Hepatocyte (in vitro differentiated cells): ENCODE measurements around the gene LRMDA. TPM values are rescaled to one million over a fixed set of nuclear protein-coding genes. Genes with fewer than 3 reads are reported as not detected.
A peak's percentile ranks its signal among the peaks of the same experiment; 100 is the strongest.

ENCODE experiments used
- DNase-seq: peaks from one replicate; pipeline ENCODE4 v3.0.0-alpha.2; 2016; ENCODE audit warnings: low spot score
- H2AFZ ChIP-seq: fragments of 200-600 bp; sonication (generic); 2 replicates; pipeline ENCODE4 v1.6.0; 2016; ENCODE audit warnings: antibody characterized with exemption, mild to moderate bottlenecking
- H3K27ac ChIP-seq: fragments of 200-600 bp; sonication (generic); 2 replicates; pipeline ENCODE4 v1.5.1; 2016; ENCODE audit warnings: mild to moderate bottlenecking
- H3K27me3 ChIP-seq: fragments of 200-600 bp; sonication (generic); 2 replicates; pipeline ENCODE4 v1.6.1; 2016
- H3K36me3 ChIP-seq: fragments of 200-600 bp; sonication (generic); replicated peaks from 2 replicates; pipeline ENCODE4 v1.5.1; 2016; ENCODE audit warnings: low read depth; ENCODE audit not compliant: insufficient read depth
- H3K4me1 ChIP-seq: fragments of 200-600 bp; sonication (generic); 2 replicates; pipeline ENCODE4 v1.5.1; 2016; ENCODE audit warnings: mild to moderate bottlenecking, moderate library complexity; ENCODE audit not compliant: insufficient read depth
- H3K4me2 ChIP-seq: fragments of 200-600 bp; sonication (generic); 2 replicates; pipeline ENCODE4 v1.6.0; 2016
- H3K4me3 ChIP-seq: fragments of 200-600 bp; sonication (generic); 2 replicates; pipeline ENCODE4 v1.5.1; 2016; ENCODE audit warnings: mild to moderate bottlenecking
- H3K79me2 ChIP-seq: fragments of 200-600 bp; sonication (generic); 2 replicates; pipeline ENCODE4 v1.6.0; 2017; ENCODE audit warnings: mild to moderate bottlenecking
- H3K9me2 ChIP-seq: fragments of 200-600 bp; sonication (generic); replicated peaks from 2 replicates; pipeline ENCODE4 v1.6.0; 2017; ENCODE audit warnings: mild to moderate bottlenecking; ENCODE audit not compliant: insufficient read depth
- H3K9me3 ChIP-seq: fragments of 200-600 bp; sonication (generic); 2 replicates; pipeline ENCODE4 v1.5.1; 2016; ENCODE audit warnings: low read depth, mild to moderate bottlenecking
- H4K20me1 ChIP-seq: fragments of 200-600 bp; sonication (generic); 2 replicates; pipeline ENCODE4 v1.6.0; 2016; ENCODE audit warnings: mild to moderate bottlenecking; ENCODE audit not compliant: insufficient read depth, poor library complexity, severe bottlenecking
- EZH2 ChIP-seq: fragments of 200-600 bp; sonication (generic); IDR thresholded peaks from 2 replicates; pipeline ENCODE4 v1.6.1; 2016; ENCODE audit warnings: antibody characterized with exemption, mild to moderate bottlenecking, borderline replicate concordance
- EZH2phosphoT487 ChIP-seq: fragments of 200-600 bp; sonication (generic); IDR thresholded peaks from one replicate; pipeline ENCODE4 v1.6.1; 2018; ENCODE audit warnings: antibody characterized with exemption, mild to moderate bottlenecking, low read depth, moderate library complexity; ENCODE audit not compliant: unreplicated experiment, severe bottlenecking
- WGBS: methylation state at CpG from one replicate; pipeline ENCODE4 v1.1.6; 2016; ENCODE audit warnings: low lambda C conversion rate; ENCODE audit errors: missing lambda C conversion rate; 5-methylcytosine and 5-hydroxymethylcytosine counted together
- polyA plus RNA-seq: library from polyadenylated mRNA; unstranded; fragments of >200 nt; fragmentation: Nextera tagmentation; extraction: Ambion mirVana; gene quantifications from 2 replicates; pipeline ENCODE4 v1.2.1, GENCODE V29; 2016
- total RNA-seq: library from RNA; depleted of rRNA; stranded (reverse); fragments of >200 nt; gene quantifications from 2 replicates; pipeline ENCODE4 v1.2.3, GENCODE V29; 2014
- TF ChIP-seq, protein P1 (sequence below): fragments of 200-600 bp; sonication (generic); IDR thresholded peaks from 2 replicates; pipeline ENCODE4 v1.5.1; 2016; ENCODE audit warnings: antibody characterized with exemption, mild to moderate bottlenecking; ENCODE audit not compliant: poor library complexity

Gene LRMDA
- total and polyA plus RNA-seq, 2 experiments from 2014 or later, result 5.6 to 15.7 TPM

DNA sequence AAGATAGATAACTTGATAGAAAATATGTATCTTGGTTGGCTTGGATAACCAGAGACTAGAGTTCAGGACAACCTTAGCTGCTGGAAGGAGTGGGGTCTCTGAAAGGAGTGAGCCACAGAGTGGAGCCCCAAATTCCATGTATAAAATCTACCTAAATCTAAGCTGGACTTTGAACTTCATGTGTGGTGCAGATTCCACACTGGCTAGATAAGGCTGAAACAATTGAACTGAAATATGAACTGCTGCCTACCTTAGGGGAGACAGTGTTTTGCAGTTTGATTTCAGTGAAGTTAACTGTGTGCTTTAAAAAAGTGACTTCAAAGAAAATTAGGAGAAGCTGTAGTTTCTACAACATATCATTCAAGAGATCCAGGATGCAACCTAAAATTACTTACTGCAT lies 123.9 kb downstream of the LRMDA start:
- Histone ChIP-seq H3K9me2 (no peaks in the 10 kb centered on the region), H3K27me3 (no peaks in the 10 kb centered on the region), H3K4me3 (no peak overlapping the region), H3K9me3 (no peaks in the 10 kb centered on the region), H4K20me1 (no peaks in the 10 kb centered on the region), H3K27ac (no peak overlapping the region), H3K4me1 (no peaks in the 10 kb centered on the region), H2AFZ (no peak overlapping the region), H3K36me3 (no peaks in the 10 kb centered on the region), H3K79me2 (no peaks in the 10 kb centered on the region), H3K4me2 (no peak overlapping the region)
- no peak for DNase-seq
- TF ChIP-seq EZH2, result no peak
- TF ChIP-seq, protein P1, sequence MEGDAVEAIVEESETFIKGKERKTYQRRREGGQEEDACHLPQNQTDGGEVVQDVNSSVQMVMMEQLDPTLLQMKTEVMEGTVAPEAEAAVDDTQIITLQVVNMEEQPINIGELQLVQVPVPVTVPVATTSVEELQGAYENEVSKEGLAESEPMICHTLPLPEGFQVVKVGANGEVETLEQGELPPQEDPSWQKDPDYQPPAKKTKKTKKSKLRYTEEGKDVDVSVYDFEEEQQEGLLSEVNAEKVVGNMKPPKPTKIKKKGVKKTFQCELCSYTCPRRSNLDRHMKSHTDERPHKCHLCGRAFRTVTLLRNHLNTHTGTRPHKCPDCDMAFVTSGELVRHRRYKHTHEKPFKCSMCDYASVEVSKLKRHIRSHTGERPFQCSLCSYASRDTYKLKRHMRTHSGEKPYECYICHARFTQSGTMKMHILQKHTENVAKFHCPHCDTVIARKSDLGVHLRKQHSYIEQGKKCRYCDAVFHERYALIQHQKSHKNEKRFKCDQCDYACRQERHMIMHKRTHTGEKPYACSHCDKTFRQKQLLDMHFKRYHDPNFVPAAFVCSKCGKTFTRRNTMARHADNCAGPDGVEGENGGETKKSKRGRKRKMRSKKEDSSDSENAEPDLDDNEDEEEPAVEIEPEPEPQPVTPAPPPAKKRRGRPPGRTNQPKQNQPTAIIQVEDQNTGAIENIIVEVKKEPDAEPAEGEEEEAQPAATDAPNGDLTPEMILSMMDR, result no peak
- TF ChIP-seq EZH2phosphoT487, result no peak

DNA sequence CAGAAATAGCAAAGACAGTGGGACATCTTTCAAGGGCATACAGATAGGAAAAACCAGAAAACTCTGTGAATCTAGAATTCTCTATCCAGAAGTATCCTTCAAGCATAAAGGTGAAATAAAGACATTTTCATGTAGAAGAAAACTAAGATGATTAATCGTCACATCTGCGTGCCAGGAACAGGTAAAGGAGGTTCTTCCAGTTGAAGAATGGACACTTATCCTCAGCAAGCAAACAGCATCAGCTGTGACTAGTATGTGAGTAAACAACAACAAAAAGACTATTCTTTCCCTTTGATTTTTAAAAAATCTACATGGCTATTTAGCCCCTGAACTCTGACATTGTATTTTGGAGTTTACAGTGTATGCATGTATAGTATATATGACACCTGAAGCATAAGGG lies 124.9 kb downstream of the LRMDA start:
- Histone ChIP-seq H3K4me2 (no peak overlapping the region), H3K27me3 (no peaks in the 10 kb centered on the region), H2AFZ (no peak overlapping the region), H3K4me3 (no peak overlapping the region), H3K27ac (no peak overlapping the region), H3K4me1 (no peaks in the 10 kb centered on the region), H3K79me2 (no peaks in the 10 kb centered on the region), H3K9me2 (no peaks in the 10 kb centered on the region), H4K20me1 (no peaks in the 10 kb centered on the region), H3K9me3 (no peaks in the 10 kb centered on the region), H3K36me3 (no peaks in the 10 kb centered on the region)
- 43% methylated on average over 2 of the region's 2 CpGs for WGBS
- TF ChIP-seq, protein P1, result no peak
- no peak for TF ChIP-seq EZH2phosphoT487
- TF ChIP-seq EZH2, result no peak
- DNase-seq, result no peak

DNA sequence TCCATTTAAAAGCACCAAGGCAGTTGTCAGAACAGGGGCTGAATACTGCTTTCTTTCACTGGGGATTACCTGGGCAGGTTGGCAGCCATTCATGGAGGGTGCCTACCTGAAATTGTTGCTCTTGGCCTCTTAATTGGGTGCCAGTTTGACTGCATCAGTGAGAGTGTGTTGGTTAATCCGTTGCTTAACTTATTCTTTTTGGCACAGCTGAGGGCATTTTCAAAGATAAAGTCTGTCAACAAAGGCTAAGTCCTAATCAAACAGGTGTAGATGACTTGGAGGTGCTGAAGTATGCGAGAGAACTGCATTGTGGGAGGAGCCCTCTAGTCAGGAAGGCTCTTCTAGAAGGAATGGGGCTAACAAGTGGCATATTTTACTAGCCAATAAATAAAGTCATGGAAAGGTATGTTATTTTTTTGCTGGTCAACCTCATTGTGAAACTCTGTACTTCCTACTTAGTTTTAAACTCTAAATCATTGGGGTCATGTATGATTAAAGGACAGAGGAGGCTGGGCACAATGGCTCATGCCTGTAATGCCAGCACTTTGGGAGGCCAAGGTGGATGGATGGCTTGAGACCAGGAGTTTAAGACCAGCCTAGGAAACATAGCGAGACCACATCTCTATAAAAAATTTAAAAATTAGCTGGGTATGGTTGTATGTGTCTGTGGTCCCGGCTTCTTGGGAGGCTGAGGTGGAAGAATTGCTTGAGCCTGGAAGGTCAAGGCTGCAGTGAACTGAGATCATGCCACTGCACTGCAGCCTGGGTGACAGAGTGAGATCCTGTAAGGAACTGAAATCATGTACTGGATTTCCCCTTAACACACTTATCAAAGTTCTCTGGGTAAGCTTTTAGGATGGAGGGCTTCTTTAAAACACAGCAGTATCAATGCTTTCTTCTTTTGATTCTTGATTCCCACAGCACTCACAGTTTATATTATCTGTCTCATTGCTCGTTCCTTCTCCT lies 134.1 kb downstream of the LRMDA start:
- no peaks in the 10 kb centered on the region for H3K9me2 ChIP-seq
- no peak overlapping the region for H3K4me3 ChIP-seq
- no peaks in the 10 kb centered on the region for H4K20me1 ChIP-seq
- peak; percentile 16 for DNase-seq
- H3K79me2 ChIP-seq, result no peaks in the 10 kb centered on the region
- 78% methylated on average over 5 of the region's 5 CpGs for WGBS
- no peak overlapping the region for H3K4me2 ChIP-seq
- no peaks in the 10 kb centered on the region for H3K27me3 ChIP-seq
- H3K27ac ChIP-seq, result no peak overlapping the region
- no peaks in the 10 kb centered on the region for H3K36me3 ChIP-seq
- TF ChIP-seq, protein P1, result no peak
- TF ChIP-seq EZH2phosphoT487, result peak; percentile 80
- no peaks in the 10 kb centered on the region for H3K4me1 ChIP-seq
- H3K9me3 ChIP-seq, result no peaks in the 10 kb centered on the region
- no peak overlapping the region for H2AFZ ChIP-seq
